Mesenteric fat pad (tissue), 1 donor: Measurements from ENCODE around the gene TSEN15. TPM values are rescaled to one million over a fixed set of nuclear protein-coding genes. Genes with fewer than 3 reads are reported as not detected.
"Not testable (repeated sequence)": the region's sequence is repeated elsewhere in the genome, so short reads cannot be mapped to it uniquely, and the experiment has no call there.

Experiments used
- DNase-seq: peaks from one replicate; pipeline ENCODE4 v3.0.0-alpha.2; 2020; ENCODE audit warnings: low spot score
- total RNA-seq: library from RNA; stranded (reverse); fragmentation: NEBNext Ultra II Directional; extraction: Animal tissue kit (Norgen Biotek cat#: 25700); gene quantifications from one replicate; pipeline ENCODE4 v1.2.1, GENCODE V29; 2021
- donor health status: DM: yes; HTN: yes; CAD: no.

Gene TSEN15
- total RNA-seq, 1 donor from 2014 or later, result 25.8 TPM

DNA sequence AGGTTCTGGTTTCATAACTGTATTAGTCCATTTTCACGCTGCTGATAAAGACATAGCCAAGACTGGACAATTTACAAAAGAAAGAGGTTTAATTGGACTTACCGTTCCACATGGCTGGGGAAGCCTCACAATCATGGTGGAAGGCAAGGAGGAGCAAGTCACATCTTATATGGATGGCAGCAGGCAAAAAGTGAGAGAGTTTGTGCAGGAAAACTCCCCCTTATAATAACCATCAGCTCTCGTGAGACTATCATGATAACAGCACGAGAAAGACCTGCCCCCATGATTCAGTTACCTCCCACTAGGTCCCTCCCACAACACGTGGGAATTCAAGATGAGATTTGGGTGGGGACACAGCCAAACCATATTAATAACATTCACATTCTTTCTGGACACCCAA, 45.0 kb downstream of the TSEN15 start:
- not testable (repeated sequence) for DNase-seq

DNA sequence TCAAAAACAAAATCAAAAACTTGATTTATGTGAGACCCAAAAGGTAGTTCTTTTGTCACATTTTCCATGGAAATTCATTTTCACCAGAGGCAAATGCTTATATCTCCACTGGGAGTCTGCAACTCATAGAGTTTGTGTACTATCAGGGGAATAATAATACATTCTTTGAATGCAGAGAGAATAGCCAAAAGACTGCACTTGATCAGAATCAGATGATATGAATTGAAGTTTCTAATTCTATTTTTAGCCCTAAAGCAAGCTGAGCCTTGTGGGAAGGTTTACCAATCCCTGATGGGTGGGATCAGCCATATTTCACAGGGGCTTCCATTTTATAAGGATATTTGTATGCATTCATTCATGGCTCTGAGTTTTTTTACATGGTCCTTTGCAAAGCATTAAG, 49.6 kb downstream of the TSEN15 start:
- no peak for DNase-seq

DNA sequence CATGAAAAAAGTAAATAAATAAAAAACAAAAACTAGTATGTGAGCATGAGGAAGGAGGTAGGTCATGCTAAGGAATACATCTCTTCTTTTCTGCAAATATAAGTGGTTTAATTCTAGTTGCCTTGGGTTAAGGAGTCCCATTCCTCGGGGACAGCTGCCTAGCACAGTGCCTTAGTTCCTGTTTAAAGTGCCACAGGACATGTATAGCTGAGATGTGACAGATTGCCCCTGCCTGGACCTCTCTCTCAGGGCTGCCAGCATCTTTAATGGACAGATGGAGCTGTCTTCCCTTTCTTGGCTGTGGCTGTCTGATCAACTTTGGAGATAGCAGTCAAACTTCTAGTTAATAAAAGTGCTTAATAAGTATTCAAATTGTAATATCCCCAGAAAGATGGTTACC, 50.0 kb downstream of the TSEN15 start:
- no peak for DNase-seq

GRCh38 chr1:184110272-184111204, 59.0 kb downstream of the TSEN15 start:
- DNase-seq, result no peak

GRCh38 chr1:184112176-184112948, 60.8 kb downstream of the TSEN15 start:
- no peak for DNase-seq

GRCh38 chr1:184113251-184113650, 61.7 kb downstream of the TSEN15 start:
- DNase-seq, result no peak

- DNase-seq, result no peak
These were observed 63.4 kb downstream of the TSEN15 start for GRCh38 chr1:184114818-184115398.

DNA sequence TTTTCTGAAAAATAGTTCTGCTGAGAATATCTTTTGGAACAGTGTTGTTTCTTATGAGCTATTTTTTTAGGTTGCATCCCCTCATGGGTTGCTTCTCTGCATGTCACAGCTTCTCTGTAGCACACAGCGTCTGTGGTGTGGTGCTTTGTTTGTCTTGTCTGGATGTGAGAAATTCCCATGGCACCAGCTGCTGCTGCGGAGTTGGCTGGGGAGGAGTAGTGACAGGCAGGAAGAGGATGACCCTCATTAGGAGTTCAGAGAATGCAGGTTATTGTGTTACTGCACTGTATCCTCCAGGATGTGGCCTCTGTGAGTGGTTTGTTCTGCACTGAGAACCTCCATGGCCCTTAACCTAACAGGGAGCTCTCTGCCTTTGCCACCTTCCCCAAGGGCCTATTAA, 64.8 kb downstream of the TSEN15 start:
- DNase-seq, result no peak

- DNase-seq, result no peak
These were observed 66.5 kb downstream of the TSEN15 start for GRCh38 chr1:184118046-184118445.

Other genes with a start within 250 kb of the TSEN15 start
- gene RGL1, start 246.6 kb upstream of the TSEN15 start, total RNA-seq, result 80.8 TPM
- 0.87 TPM for gene COLGALT2, start 14.0 kb upstream of the TSEN15 start, total RNA-seq